H9 (cell line): ENCODE data around the gene ILF3. TPM values are rescaled to one million over a fixed set of nuclear protein-coding genes. Genes with fewer than 3 reads are reported as not detected.

Experiments used
- DNase-seq: peaks from one replicate; pipeline ENCODE4 v3.0.0-alpha.2; 2017
- H2AFZ ChIP-seq: one replicate; pipeline ENCODE4 v1.6.1; 2013; ENCODE audit warnings: mild to moderate bottlenecking, low read length, control low read depth, moderate library complexity
- H2AK5ac ChIP-seq: 2 replicates; pipeline ENCODE4 v1.6.1; 2013; ENCODE audit warnings: low read length, control low read depth, mixed read lengths; ENCODE audit not compliant: insufficient read length
- H2BK120ac ChIP-seq: one replicate; pipeline ENCODE4 v1.6.1; 2013; ENCODE audit warnings: low read depth, mild to moderate bottlenecking, low read length, control low read depth, inconsistent platforms; ENCODE audit not compliant: poor library complexity, severe bottlenecking
- H2BK12ac ChIP-seq: 2 replicates; pipeline ENCODE4 v1.6.1; 2013; ENCODE audit warnings: low read length, control low read depth, mixed read lengths, low read depth; ENCODE audit not compliant: insufficient read length
- H2BK15ac ChIP-seq: 2 replicates; pipeline ENCODE4 v1.6.1; 2013; ENCODE audit warnings: low read depth, low read length, control low read depth
- H2BK20ac ChIP-seq: one replicate; pipeline ENCODE4 v1.6.1; 2013; ENCODE audit warnings: low read depth, mild to moderate bottlenecking, low read length, control low read depth, inconsistent platforms; ENCODE audit not compliant: poor library complexity, severe bottlenecking
- H2BK5ac ChIP-seq: 2 replicates; pipeline ENCODE4 v1.6.1; 2013; ENCODE audit warnings: low read length, control low read depth, mixed read lengths; ENCODE audit not compliant: insufficient read length
- H3K14ac ChIP-seq: 2 replicates; pipeline ENCODE4 v1.6.1; 2013; ENCODE audit warnings: low read length, control low read depth; ENCODE audit not compliant: insufficient read depth
- H3K18ac ChIP-seq: 2 replicates; pipeline ENCODE4 v1.6.1; 2013; ENCODE audit warnings: low read depth, mild to moderate bottlenecking, mixed read lengths, low read length, control low read depth; ENCODE audit not compliant: insufficient read length
- H3K23ac ChIP-seq: 2 replicates; pipeline ENCODE4 v1.6.1; 2013; ENCODE audit warnings: low read length, control low read depth, mixed read lengths, low read depth; ENCODE audit not compliant: insufficient read length
- H3K23me2 ChIP-seq: 2 replicates; pipeline ENCODE4 v1.6.1; 2013; ENCODE audit warnings: low read depth, mild to moderate bottlenecking, mixed read lengths, low read length, control low read depth; ENCODE audit not compliant: insufficient read length, poor library complexity, severe bottlenecking
- H3K27ac ChIP-seq: 2 replicates; pipeline ENCODE4 v1.5.1; 2013; ENCODE audit warnings: low read length, control low read depth, mixed read lengths, low read depth; ENCODE audit not compliant: insufficient read length
- H3K27me3 ChIP-seq: 2 replicates; pipeline ENCODE4 v1.6.1; 2013; ENCODE audit warnings: low read length, control low read depth, inconsistent platforms; ENCODE audit not compliant: insufficient read depth
- H3K4ac ChIP-seq: 2 replicates; pipeline ENCODE4 v1.6.1; 2013; ENCODE audit warnings: low read depth, mild to moderate bottlenecking, control low read depth, inconsistent platforms, low read length, moderate library complexity
- H3K4me1 ChIP-seq: 2 replicates; pipeline ENCODE4 v1.6.1; 2013; ENCODE audit warnings: low read length, control low read depth, inconsistent platforms; ENCODE audit not compliant: insufficient read depth
- H3K4me2 ChIP-seq: 2 replicates; pipeline ENCODE4 v1.6.1; 2013; ENCODE audit warnings: low read length, control low read depth, mixed read lengths; ENCODE audit not compliant: insufficient read length, insufficient read depth
- H3K56ac ChIP-seq: 2 replicates; pipeline ENCODE4 v1.6.1; 2013; ENCODE audit warnings: low read depth, mild to moderate bottlenecking, mixed read lengths, low read length, control low read depth; ENCODE audit not compliant: insufficient read length
- H3K79me1 ChIP-seq: 2 replicates; pipeline ENCODE4 v1.6.1; 2013; ENCODE audit warnings: low read depth, mild to moderate bottlenecking, moderate library complexity, low read length, control low read depth, inconsistent platforms; ENCODE audit not compliant: insufficient read depth, poor library complexity, severe bottlenecking
- H3K79me2 ChIP-seq: 2 replicates; pipeline ENCODE4 v1.6.1; 2013; ENCODE audit warnings: low read length, control low read depth, inconsistent platforms; ENCODE audit not compliant: insufficient read depth
- H3K9ac ChIP-seq: 2 replicates; pipeline ENCODE4 v1.6.1; 2013; ENCODE audit warnings: low read length, control low read depth, mixed read lengths; ENCODE audit not compliant: insufficient read length; ENCODE audit errors: extremely low read depth
- H3K9me3 ChIP-seq: one replicate; pipeline ENCODE4 v1.6.1; 2013; ENCODE audit warnings: low read depth, low read length, inconsistent platforms; ENCODE audit not compliant: control insufficient read depth
- H3T11ph ChIP-seq: one replicate; pipeline ENCODE4 v1.6.1; 2013; ENCODE audit warnings: mild to moderate bottlenecking, low read length, control low read depth, inconsistent platforms
- H4K20me1 ChIP-seq: one replicate; pipeline ENCODE4 v1.6.1; 2013; ENCODE audit not compliant: control insufficient read depth, insufficient read length, insufficient read depth
- H4K5ac ChIP-seq: 2 replicates; pipeline ENCODE4 v1.6.1; 2013; ENCODE audit warnings: low read depth, mild to moderate bottlenecking, mixed read lengths, low read length, control low read depth; ENCODE audit not compliant: insufficient read length
- H4K8ac ChIP-seq: replicated peaks from 2 replicates; pipeline ENCODE4 v1.6.1; 2013; ENCODE audit warnings: low read length, control low read depth, mixed read lengths, low read depth; ENCODE audit not compliant: insufficient read length
- H4K91ac ChIP-seq: 2 replicates; pipeline ENCODE4 v1.6.1; 2013; ENCODE audit warnings: low read depth, mild to moderate bottlenecking, moderate library complexity, mixed read lengths, low read length, control low read depth; ENCODE audit not compliant: insufficient read length
- H3K27ac Mint-ChIP-seq, 3 experiments: 2 replicates in 2 of 3; 3 replicates in 1 of 3; pipeline ENCODE4 v1.8.0; 2020 to 2021; ENCODE audit warnings: mixed read lengths in 3 of 3, mild to moderate bottlenecking in 1 of 3, moderate library complexity in 1 of 3
- H3K27me3 Mint-ChIP-seq: 2 replicates; pipeline ENCODE4 v1.8.0; 2021; ENCODE audit warnings: low read depth, mild to moderate bottlenecking, moderate library complexity, mixed read lengths
- H3K36me3 Mint-ChIP-seq, 3 experiments: 2 replicates in 2 of 3; 3 replicates in 1 of 3; pipeline ENCODE4 v1.8.0; 2020 to 2021; ENCODE audit warnings: low read depth in 3 of 3, mixed read lengths in 3 of 3; ENCODE audit not compliant: insufficient read depth in 1 of 3
- H3K4me1 Mint-ChIP-seq, 2 experiments: 2 replicates each; pipeline ENCODE4 v1.8.0; 2020; ENCODE audit warnings: mixed read lengths in 2 of 2
- H3K4me3 Mint-ChIP-seq, 2 experiments: 2 replicates in 1 of 2; 3 replicates in 1 of 2; pipeline ENCODE4 v1.8.0; 2020 to 2021; ENCODE audit warnings: mild to moderate bottlenecking in 2 of 2, mixed read lengths in 2 of 2, moderate library complexity in 1 of 2
- H3K9me3 Mint-ChIP-seq, 2 experiments: 2 replicates in 1 of 2; 3 replicates in 1 of 2; pipeline ENCODE4 v1.8.0; 2020; ENCODE audit warnings: mild to moderate bottlenecking in 2 of 2, mixed read lengths in 2 of 2, moderate library complexity in 1 of 2
- WGBS: extraction: QIAGEN DNeasy Blood & Tissue Kit; methylation state at CpG from one replicate; pipeline ENCODE4 v1.1.7; 2013; ENCODE audit warnings: missing lambda C conversion rate, low lambda C conversion rate, mixed read lengths; ENCODE audit not compliant: insufficient read length; ENCODE audit errors: extremely low coverage; 5-methylcytosine and 5-hydroxymethylcytosine counted together
- total RNA-seq: library from RNA; stranded (reverse); gene quantifications from 2 replicates; pipeline ENCODE4 v1.2.1, GENCODE V29; 2021
- TF ChIP-seq, protein P1 (sequence below): fragments of 200-600 bp; sonication (generic); conservative IDR thresholded peaks from 3 replicates; pipeline ENCODE4 v1.8.0; 2021; ENCODE audit warnings: antibody characterized with exemption, mild to moderate bottlenecking

ILF3 gene
- total RNA-seq, 1 experiment from 2014 or later: 841 TPM

DNA sequence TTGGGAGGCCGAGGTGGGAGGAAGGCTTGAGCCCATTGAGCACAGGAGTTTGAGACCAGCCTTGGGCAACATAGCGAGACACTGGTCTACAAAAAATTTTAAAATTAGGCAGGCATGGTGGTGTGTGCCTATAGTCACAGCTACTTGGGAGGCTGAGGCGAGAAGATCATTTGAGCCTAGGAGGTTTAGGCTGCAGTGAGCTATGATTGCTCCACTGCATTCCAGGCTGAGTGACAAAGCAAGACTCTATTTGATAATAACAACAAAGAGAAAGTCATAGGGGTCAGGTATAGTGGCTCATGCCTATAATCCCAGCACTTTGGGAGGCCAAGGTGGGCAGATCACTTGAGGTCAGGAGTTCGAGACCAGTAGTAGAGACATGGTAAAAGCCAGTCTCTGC lies 33.4 kb upstream of the ILF3 start:
- Histone ChIP-seq H4K5ac (no peak overlapping the region), H3T11ph (no peak overlapping the region), H3K27ac (no peak overlapping the region), H2BK20ac (no peak overlapping the region), H3K18ac (no peak overlapping the region), H4K8ac (no peak overlapping the region), H3K56ac (no peak overlapping the region), H2AK5ac (no peak overlapping the region), H3K14ac (no peak overlapping the region), H2BK5ac (no peak overlapping the region), H3K79me2 (no peaks in the 10 kb centered on the region), H3K9me3 (no peaks in the 10 kb centered on the region), H2BK15ac (no peak overlapping the region), H2BK12ac (no peak overlapping the region), H3K4ac (no peak overlapping the region), H2BK120ac (no peak overlapping the region), H4K20me1 (no peaks in the 10 kb centered on the region), H3K4me2 (no peak overlapping the region), H3K23ac (no peak overlapping the region), H3K79me1 (no peaks in the 10 kb centered on the region), H3K23me2 (peaks cover 7% of the 10 kb centered on the region), H3K9ac (no peak overlapping the region), H2AFZ (no peak overlapping the region), H3K27me3 (no peaks in the 10 kb centered on the region), H3K4me1 (peaks cover 4% of the 10 kb centered on the region; the same call in 1 of the 2 replicates), H4K91ac (no peak overlapping the region)
- Mint-ChIP-seq H3K4me1 (peaks cover 5 to 7% of the 10 kb centered on the region in 2 experiments; a peak in 3 of 4 replicates), H3K27ac (peak overlapping the region; percentile 57 to 84 (median 66); a peak in 5 of 7 replicates), H3K9me3 (no peaks in the 10 kb centered on the region), H3K27me3 (no peaks in the 10 kb centered on the region), H3K4me3 (no peak overlapping the region), H3K36me3 (no peaks in the 10 kb centered on the region)
- no CpG with 5 or more reads among the region's 4 CpGs for WGBS
- DNase-seq: no peak
- TF ChIP-seq, protein P1, sequence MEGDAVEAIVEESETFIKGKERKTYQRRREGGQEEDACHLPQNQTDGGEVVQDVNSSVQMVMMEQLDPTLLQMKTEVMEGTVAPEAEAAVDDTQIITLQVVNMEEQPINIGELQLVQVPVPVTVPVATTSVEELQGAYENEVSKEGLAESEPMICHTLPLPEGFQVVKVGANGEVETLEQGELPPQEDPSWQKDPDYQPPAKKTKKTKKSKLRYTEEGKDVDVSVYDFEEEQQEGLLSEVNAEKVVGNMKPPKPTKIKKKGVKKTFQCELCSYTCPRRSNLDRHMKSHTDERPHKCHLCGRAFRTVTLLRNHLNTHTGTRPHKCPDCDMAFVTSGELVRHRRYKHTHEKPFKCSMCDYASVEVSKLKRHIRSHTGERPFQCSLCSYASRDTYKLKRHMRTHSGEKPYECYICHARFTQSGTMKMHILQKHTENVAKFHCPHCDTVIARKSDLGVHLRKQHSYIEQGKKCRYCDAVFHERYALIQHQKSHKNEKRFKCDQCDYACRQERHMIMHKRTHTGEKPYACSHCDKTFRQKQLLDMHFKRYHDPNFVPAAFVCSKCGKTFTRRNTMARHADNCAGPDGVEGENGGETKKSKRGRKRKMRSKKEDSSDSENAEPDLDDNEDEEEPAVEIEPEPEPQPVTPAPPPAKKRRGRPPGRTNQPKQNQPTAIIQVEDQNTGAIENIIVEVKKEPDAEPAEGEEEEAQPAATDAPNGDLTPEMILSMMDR: no peak
